DOHH2 (cell line): ENCODE results near the gene COA3.

Experiments
- H3F3A ChIP-seq: fragments of 200-600 bp; sonication (generic), shearing (Covaris generic); 2 replicates; pipeline ENCODE4 v1.6.0; 2016; ENCODE audit warnings: antibody characterized with exemption, mild to moderate bottlenecking; ENCODE audit not compliant: control insufficient read depth, insufficient read depth
- H3K27ac ChIP-seq: fragments of 200-600 bp; sonication (generic); 2 replicates; pipeline ENCODE4 v1.5.1; 2014; ENCODE audit warnings: low read depth, mild to moderate bottlenecking, low read length, moderate library complexity
- H3K27me3 ChIP-seq: fragments of 200-600 bp; sonication (generic); 2 replicates; pipeline ENCODE4 v1.6.1; 2014; ENCODE audit warnings: mild to moderate bottlenecking, low read length, mixed read lengths; ENCODE audit not compliant: control insufficient read depth
- H3K36me3 ChIP-seq: fragments of 200-600 bp; sonication (generic); 2 replicates; pipeline ENCODE4 v1.6.1; 2014; ENCODE audit warnings: mild to moderate bottlenecking, low read length, moderate library complexity, mixed read lengths; ENCODE audit not compliant: control insufficient read depth
- H3K4me1 ChIP-seq: fragments of 200-600 bp; sonication (generic); 2 replicates; pipeline ENCODE4 v1.6.1; 2014; ENCODE audit warnings: mild to moderate bottlenecking, low read length, mixed read lengths; ENCODE audit not compliant: control insufficient read depth
- H3K4me2 ChIP-seq: fragments of 200-600 bp; sonication (generic); 2 replicates; pipeline ENCODE4 v1.6.0; 2014; ENCODE audit warnings: mild to moderate bottlenecking, low read length, moderate library complexity
- H3K4me3 ChIP-seq: fragments of 200-600 bp; sonication (generic); 2 replicates; pipeline ENCODE4 v1.5.1; 2014; ENCODE audit warnings: mild to moderate bottlenecking, low read length, mixed read lengths
- H3K79me2 ChIP-seq: fragments of 200-600 bp; sonication (generic); 2 replicates; pipeline ENCODE4 v1.6.1; 2014; ENCODE audit warnings: mild to moderate bottlenecking, low read length, mixed read lengths; ENCODE audit not compliant: control insufficient read depth
- H3K9me2 ChIP-seq: fragments of 200-600 bp; sonication (generic); replicated peaks from 2 replicates; pipeline ENCODE4 v1.6.1; 2014; ENCODE audit warnings: mild to moderate bottlenecking, low read length, mixed read lengths; ENCODE audit not compliant: control insufficient read depth
- H3K9me3 ChIP-seq: fragments of 200-600 bp; sonication (generic); 2 replicates; pipeline ENCODE4 v1.6.1; 2014; ENCODE audit warnings: antibody characterized with exemption, low read length, mixed read lengths; ENCODE audit not compliant: control insufficient read depth, insufficient read depth
- H4K20me1 ChIP-seq: fragments of 200-600 bp; sonication (generic); 2 replicates; pipeline ENCODE4 v1.6.0; 2014; ENCODE audit warnings: low read depth, mild to moderate bottlenecking, antibody characterized with exemption, low read length, moderate library complexity; ENCODE audit not compliant: control insufficient read depth, insufficient read depth
- EZH2phosphoT487 ChIP-seq: fragments of 200-600 bp; sonication (generic); IDR thresholded peaks from 2 replicates; pipeline ENCODE4 v1.6.1; 2017; ENCODE audit warnings: borderline replicate concordance, mild to moderate bottlenecking, antibody characterized with exemption, low read length, moderate library complexity, mixed read lengths
- TF ChIP-seq, protein P1 (sequence below): fragments of 200-600 bp; sonication (generic); IDR thresholded peaks from one replicate; pipeline ENCODE4 v1.5.1; 2014; ENCODE audit warnings: antibody characterized with exemption, mild to moderate bottlenecking, low read depth, low read length; ENCODE audit not compliant: poor library complexity, severe bottlenecking

Gene COA3

DNA sequence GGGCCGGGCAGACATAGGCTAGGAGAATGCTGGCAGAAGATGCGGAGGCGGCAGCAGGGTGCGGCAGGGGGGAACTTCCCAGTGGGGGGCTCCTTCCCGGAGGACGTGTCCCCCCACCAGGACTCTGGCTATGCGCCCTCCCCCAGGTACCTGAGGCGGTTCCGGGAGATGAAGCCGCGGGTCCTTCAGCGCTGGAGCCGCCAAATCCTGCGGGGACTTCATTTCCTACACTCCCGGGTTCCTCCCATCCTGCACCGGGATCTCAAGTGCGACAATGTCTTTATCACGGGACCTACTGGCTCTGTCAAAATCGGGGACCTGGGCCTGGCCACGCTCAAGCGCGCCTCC lies 14.7 kb downstream of the COA3 start:
- H3K4me2 ChIP-seq = no peak overlapping the region
- peaks cover 46% of the 10 kb centered on the region for H3K27me3 ChIP-seq
- no peak overlapping the region for H3K27ac ChIP-seq

DNA sequence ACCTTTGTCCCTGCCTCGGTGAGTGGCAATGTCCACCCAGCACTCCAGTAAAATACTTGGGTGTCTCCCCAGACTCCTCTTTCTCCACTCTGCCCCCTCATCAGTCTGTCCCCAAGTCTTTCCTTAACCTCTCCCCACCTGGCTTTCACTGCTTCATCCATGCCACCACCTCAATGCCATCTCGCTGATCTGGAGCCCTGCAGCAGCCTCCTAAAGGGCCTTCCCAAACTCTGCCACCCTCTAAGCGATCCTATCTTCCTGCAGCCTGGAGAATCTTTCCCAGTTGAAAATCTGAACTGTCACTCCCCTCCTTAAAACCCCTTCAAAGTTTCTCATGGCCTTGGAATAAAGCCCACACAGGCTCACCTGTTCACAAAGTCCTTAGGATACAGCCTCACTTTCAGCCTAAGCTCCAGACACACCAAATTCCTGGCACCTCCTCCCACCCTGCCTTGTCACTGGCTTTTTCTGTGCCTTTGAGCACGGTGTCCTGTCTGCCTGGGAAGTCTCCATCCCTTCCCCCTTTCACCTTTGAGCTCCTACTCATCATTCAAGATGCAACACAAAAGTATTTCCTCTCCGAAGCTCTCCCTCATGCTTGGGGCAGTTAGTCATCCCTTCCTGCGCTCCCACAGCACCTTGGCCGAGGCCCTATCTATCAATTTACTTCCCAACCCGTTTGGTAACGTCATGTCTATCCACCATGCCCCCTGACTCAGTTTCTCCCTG lies 15.3 kb downstream of the COA3 start:
- Histone ChIP-seq H3F3A (no peaks in the 10 kb centered on the region; the same call in 1 of the 2 replicates), H3K4me3 (no peak overlapping the region), H3K79me2 (no peaks in the 10 kb centered on the region), H3K27ac (no peak overlapping the region), H3K4me1 (no peaks in the 10 kb centered on the region), H4K20me1 (no peaks in the 10 kb centered on the region), H3K4me2 (no peak overlapping the region), H3K9me2 (no peaks in the 10 kb centered on the region), H3K36me3 (peaks cover 12% of the 10 kb centered on the region), H3K9me3 (no peaks in the 10 kb centered on the region), H3K27me3 (peaks cover 46% of the 10 kb centered on the region)
- no peak for TF ChIP-seq EZH2phosphoT487
- TF ChIP-seq, protein P1, sequence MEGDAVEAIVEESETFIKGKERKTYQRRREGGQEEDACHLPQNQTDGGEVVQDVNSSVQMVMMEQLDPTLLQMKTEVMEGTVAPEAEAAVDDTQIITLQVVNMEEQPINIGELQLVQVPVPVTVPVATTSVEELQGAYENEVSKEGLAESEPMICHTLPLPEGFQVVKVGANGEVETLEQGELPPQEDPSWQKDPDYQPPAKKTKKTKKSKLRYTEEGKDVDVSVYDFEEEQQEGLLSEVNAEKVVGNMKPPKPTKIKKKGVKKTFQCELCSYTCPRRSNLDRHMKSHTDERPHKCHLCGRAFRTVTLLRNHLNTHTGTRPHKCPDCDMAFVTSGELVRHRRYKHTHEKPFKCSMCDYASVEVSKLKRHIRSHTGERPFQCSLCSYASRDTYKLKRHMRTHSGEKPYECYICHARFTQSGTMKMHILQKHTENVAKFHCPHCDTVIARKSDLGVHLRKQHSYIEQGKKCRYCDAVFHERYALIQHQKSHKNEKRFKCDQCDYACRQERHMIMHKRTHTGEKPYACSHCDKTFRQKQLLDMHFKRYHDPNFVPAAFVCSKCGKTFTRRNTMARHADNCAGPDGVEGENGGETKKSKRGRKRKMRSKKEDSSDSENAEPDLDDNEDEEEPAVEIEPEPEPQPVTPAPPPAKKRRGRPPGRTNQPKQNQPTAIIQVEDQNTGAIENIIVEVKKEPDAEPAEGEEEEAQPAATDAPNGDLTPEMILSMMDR = no peak

More for the DNA sequence above, 14.7 kb downstream of the COA3 start:
- H3K9me2 ChIP-seq = no peaks in the 10 kb centered on the region
- H3K79me2 ChIP-seq = no peaks in the 10 kb centered on the region
- no peak overlapping the region for H3K4me3 ChIP-seq
- no peaks in the 10 kb centered on the region for H3K9me3 ChIP-seq
- peaks cover 10% of the 10 kb centered on the region for H3K36me3 ChIP-seq
- H3F3A ChIP-seq = no peaks in the 10 kb centered on the region; the same call in 1 of the 2 replicates
- no peak for TF ChIP-seq EZH2phosphoT487
- TF ChIP-seq, protein P1 = no peak
- no peaks in the 10 kb centered on the region for H3K4me1 ChIP-seq
- no peaks in the 10 kb centered on the region for H4K20me1 ChIP-seq

- no peak overlapping the region for H3K27ac ChIP-seq
- H3F3A ChIP-seq = no peaks in the 10 kb centered on the region; the same call in 1 of the 2 replicates
- H3K9me2 ChIP-seq = no peaks in the 10 kb centered on the region
- TF ChIP-seq, protein P1 = no peak
- TF ChIP-seq EZH2phosphoT487 = no peak
- H4K20me1 ChIP-seq = no peaks in the 10 kb centered on the region
- H3K36me3 ChIP-seq = peaks cover 18% of the 10 kb centered on the region
- no peaks in the 10 kb centered on the region for H3K9me3 ChIP-seq
- no peak overlapping the region for H3K4me2 ChIP-seq
- peaks cover 46% of the 10 kb centered on the region for H3K27me3 ChIP-seq
- H3K4me3 ChIP-seq = no peak overlapping the region
- H3K4me1 ChIP-seq = no peaks in the 10 kb centered on the region
- H3K79me2 ChIP-seq = no peaks in the 10 kb centered on the region
Measured at GRCh38 chr17:42782166-42783061, 16.1 kb downstream of the COA3 start.
